RWPE2 (cell line): Measurements from ENCODE around the gene FAM228B.
"Not testable (repeated sequence)": the region's sequence is repeated elsewhere in the genome, so short reads cannot be mapped to it uniquely, and the experiment has no call there.

Experiments used
- ATAC-seq: fragments of 200-7000 bp; cut with Tn5 transposase; 3 replicates; pipeline ENCODE4 v1.9.1; 2021; ENCODE audit warnings: low read depth
- DNase-seq: peaks from one replicate; pipeline ENCODE4 v3.0.0-alpha.2; 2020; ENCODE audit warnings: low spot score
- H3K27ac ChIP-seq: fragments of 450-650 bp; 2 replicates; pipeline ENCODE4 v1.5.1; 2017; ENCODE audit warnings: mild to moderate bottlenecking; ENCODE audit not compliant: poor library complexity, severe bottlenecking
- H3K27me3 ChIP-seq: fragments of 250-450 bp; sonication (Bioruptor Pico); 2 replicates; pipeline ENCODE4 v1.5.1; 2021; ENCODE audit warnings: mild to moderate bottlenecking, moderate library complexity; ENCODE audit not compliant: insufficient read depth, poor library complexity, severe bottlenecking
- H3K36me3 ChIP-seq: fragments of 250-450 bp; sonication (Bioruptor Pico); 2 replicates; pipeline ENCODE4 v1.5.1; 2020; ENCODE audit warnings: low read depth, mild to moderate bottlenecking, moderate library complexity
- H3K4me1 ChIP-seq: fragments of 250-450 bp; sonication (Bioruptor Pico); 2 replicates; pipeline ENCODE4 v1.5.1; 2021; ENCODE audit warnings: mild to moderate bottlenecking, moderate library complexity; ENCODE audit not compliant: insufficient read depth, poor library complexity, severe bottlenecking
- H3K4me3 ChIP-seq: fragments of 250-450 bp; sonication (Bioruptor Pico); 2 replicates; pipeline ENCODE4 v1.5.1; 2021; ENCODE audit warnings: mild to moderate bottlenecking, moderate library complexity; ENCODE audit not compliant: severe bottlenecking
- H3K9me3 ChIP-seq: fragments of 250-450 bp; sonication (Bioruptor Pico); 2 replicates; pipeline ENCODE4 v1.5.1; 2021; ENCODE audit warnings: mild to moderate bottlenecking, moderate library complexity; ENCODE audit not compliant: severe bottlenecking
- TF ChIP-seq, protein P1 (sequence below): fragments of 450-650 bp; IDR thresholded peaks from one replicate; pipeline ENCODE4 v1.5.1; 2017; ENCODE audit warnings: mild to moderate bottlenecking, moderate library complexity; ENCODE audit not compliant: poor library complexity, severe bottlenecking

FAM228B gene

DNA sequence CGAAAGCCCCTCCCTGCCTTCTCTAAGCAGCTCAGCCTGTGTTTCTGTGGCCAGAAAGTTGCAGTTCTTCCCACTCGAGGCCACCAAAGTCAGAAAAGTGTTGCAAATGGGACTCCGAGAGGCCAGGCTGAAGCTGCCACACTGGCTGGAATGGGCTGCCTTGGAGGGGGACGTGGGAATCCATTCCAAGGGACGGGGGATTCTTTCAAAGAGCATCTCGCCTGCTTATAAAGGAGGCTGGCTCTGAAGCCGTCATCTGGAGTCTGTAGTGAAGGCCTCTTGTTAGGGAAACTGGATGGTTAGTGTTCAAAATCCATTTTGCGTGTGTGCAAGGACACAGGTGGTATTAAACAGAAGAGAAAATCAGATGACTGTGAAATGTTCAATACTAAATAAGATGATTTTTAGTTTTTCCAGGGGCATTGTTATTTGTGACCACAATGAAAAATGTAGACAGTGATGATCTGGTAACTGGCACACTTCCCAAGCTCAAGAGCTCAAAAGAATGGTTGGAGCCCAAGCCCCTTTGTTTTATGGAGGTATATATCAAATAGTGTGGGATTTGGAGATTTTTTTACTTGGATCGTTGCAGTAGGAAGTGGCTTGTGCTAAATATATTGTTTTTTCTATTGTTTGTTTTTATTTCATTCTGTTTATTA is 782 bp downstream of the FAM228B start:
- TF ChIP-seq, protein P1, sequence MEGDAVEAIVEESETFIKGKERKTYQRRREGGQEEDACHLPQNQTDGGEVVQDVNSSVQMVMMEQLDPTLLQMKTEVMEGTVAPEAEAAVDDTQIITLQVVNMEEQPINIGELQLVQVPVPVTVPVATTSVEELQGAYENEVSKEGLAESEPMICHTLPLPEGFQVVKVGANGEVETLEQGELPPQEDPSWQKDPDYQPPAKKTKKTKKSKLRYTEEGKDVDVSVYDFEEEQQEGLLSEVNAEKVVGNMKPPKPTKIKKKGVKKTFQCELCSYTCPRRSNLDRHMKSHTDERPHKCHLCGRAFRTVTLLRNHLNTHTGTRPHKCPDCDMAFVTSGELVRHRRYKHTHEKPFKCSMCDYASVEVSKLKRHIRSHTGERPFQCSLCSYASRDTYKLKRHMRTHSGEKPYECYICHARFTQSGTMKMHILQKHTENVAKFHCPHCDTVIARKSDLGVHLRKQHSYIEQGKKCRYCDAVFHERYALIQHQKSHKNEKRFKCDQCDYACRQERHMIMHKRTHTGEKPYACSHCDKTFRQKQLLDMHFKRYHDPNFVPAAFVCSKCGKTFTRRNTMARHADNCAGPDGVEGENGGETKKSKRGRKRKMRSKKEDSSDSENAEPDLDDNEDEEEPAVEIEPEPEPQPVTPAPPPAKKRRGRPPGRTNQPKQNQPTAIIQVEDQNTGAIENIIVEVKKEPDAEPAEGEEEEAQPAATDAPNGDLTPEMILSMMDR, result no peak
- Histone ChIP-seq H3K4me1 (peaks cover 10% of the 10 kb centered on the region), H3K4me3 (peak overlapping the region; percentile 97), H3K9me3 (no peaks in the 10 kb centered on the region), H3K27ac (peak overlapping the region; percentile 62), H3K27me3 (no peaks in the 10 kb centered on the region), H3K36me3 (no peaks in the 10 kb centered on the region)
- DNase-seq (no peak), ATAC-seq (peak; percentile 31; the same call in 2 of the 3 replicates)

- DNase-seq (no peak), ATAC-seq (no peak)
- TF ChIP-seq, protein P1, result no peak
- Histone ChIP-seq H3K27me3 (no peaks in the 10 kb centered on the region), H3K4me1 (peaks cover 10% of the 10 kb centered on the region), H3K4me3 (no peak overlapping the region), H3K36me3 (no peaks in the 10 kb centered on the region), H3K27ac (no peak overlapping the region), H3K9me3 (no peaks in the 10 kb centered on the region)
Observed at GRCh38 chr2:24125956-24126355, 2.7 kb downstream of the FAM228B start.

GRCh38 chr2:24132543-24132942 is 9.3 kb downstream of the FAM228B start:
- TF ChIP-seq, protein P1, result no peak
- no peaks in the 10 kb centered on the region for H3K4me1 ChIP-seq
- ATAC-seq (no peak), DNase-seq (no peak)
- H3K27ac ChIP-seq, result no peak overlapping the region
- H3K27me3 ChIP-seq, result no peaks in the 10 kb centered on the region
- no peaks in the 10 kb centered on the region for H3K9me3 ChIP-seq
- no peak overlapping the region for H3K4me3 ChIP-seq
- no peaks in the 10 kb centered on the region for H3K36me3 ChIP-seq

DNA sequence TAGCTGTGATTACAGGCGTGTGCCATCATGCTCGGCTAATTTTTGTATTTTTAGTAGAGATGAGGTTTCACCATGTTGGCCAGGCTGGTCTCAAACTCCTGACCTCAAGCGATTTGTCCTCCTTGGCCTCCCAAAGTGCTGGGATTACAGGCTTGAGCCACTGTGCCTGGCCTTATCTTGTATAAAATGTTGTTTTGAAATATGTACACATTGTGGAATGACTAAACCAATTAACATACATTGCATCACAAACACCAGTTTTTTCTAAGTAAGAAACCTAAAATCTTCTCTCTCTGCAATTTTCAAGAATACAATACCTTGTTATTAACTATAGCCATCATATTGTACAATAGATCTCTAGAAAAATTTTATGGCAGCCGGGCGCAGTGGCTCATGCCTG is 17.0 kb downstream of the FAM228B start:
- H3K4me3 ChIP-seq, DNase-seq, H3K4me1 ChIP-seq, ATAC-seq, H3K9me3 ChIP-seq, H3K27me3 ChIP-seq, H3K27ac ChIP-seq, H3K36me3 ChIP-seq: not testable (repeated sequence)

- DNase-seq (no peak), ATAC-seq (no peak)
- H3K27ac ChIP-seq, result no peak overlapping the region
- TF ChIP-seq, protein P1, result no peak
- H3K27me3 ChIP-seq, result no peaks in the 10 kb centered on the region
- H3K4me1 ChIP-seq, result no peaks in the 10 kb centered on the region
- no peaks in the 10 kb centered on the region for H3K36me3 ChIP-seq
- peaks cover 6% of the 10 kb centered on the region for H3K9me3 ChIP-seq
- H3K4me3 ChIP-seq, result no peak overlapping the region
Observed at GRCh38 chr2:24147364-24147763, 24.1 kb downstream of the FAM228B start.
